ENCODE data around the gene HTR1E.

Gene HTR1E

GRCh38 chr6:86943819-86944407 lies 6.6 kb downstream of the HTR1E start:
- no peaks in the 10 kb centered on the region for H3K36me3 ChIP-seq
- no peaks in the 10 kb centered on the region for H3K4me1 ChIP-seq
- H3K27me3 ChIP-seq, result peaks cover 0 to 3% of the 10 kb centered on the region in 2 donors
- no peaks in the 10 kb centered on the region for H3K9me3 ChIP-seq
- TF ChIP-seq CTCF (IDR thresholded peaks at IDR 0.05), result no peak
- no peak overlapping the region for H3K4me3 ChIP-seq
- intact Hi-C loops (cut with DNase I; ENCODE audit: low total_unique reads), result no loop called here
- no peak for DNase-seq
- no peak overlapping the region for H3K27ac ChIP-seq

- DNase-seq, result no peak
- no peaks in the 10 kb centered on the region for H3K4me1 ChIP-seq
- intact Hi-C loops (cut with DNase I; ENCODE audit: low total_unique reads), result no loop called here
- no peaks in the 10 kb centered on the region for H3K27me3 ChIP-seq
- no peak for TF ChIP-seq CTCF (IDR thresholded peaks at IDR 0.05)
- no peak overlapping the region for H3K4me3 ChIP-seq
- no peaks in the 10 kb centered on the region for H3K9me3 ChIP-seq
- H3K27ac ChIP-seq, result no peak overlapping the region
- H3K36me3 ChIP-seq, result no peaks in the 10 kb centered on the region
These were observed 12.4 kb downstream of the HTR1E start for GRCh38 chr6:86949771-86950170.

- no peaks in the 10 kb centered on the region for H3K9me3 ChIP-seq
- no peaks in the 10 kb centered on the region for H3K36me3 ChIP-seq
- intact Hi-C loops (cut with DNase I; ENCODE audit: low total_unique reads), result no loop called here
These were observed 15.7 kb downstream of the HTR1E start for GRCh38 chr6:86952991-86953390.

GRCh38 chr6:86959656-86960055 lies 22.3 kb downstream of the HTR1E start:
- Histone ChIP-seq H3K27ac (no peak overlapping the region), H3K4me3 (no peak overlapping the region), H3K4me1 (no peaks in the 10 kb centered on the region), H3K36me3 (no peaks in the 10 kb centered on the region), H3K27me3 (no peaks in the 10 kb centered on the region), H3K9me3 (no peaks in the 10 kb centered on the region)
- no peak for TF ChIP-seq CTCF (IDR thresholded peaks at IDR 0.05)
- intact Hi-C loops (cut with DNase I; ENCODE audit: low total_unique reads), result no loop called here
- no peak for DNase-seq

More at GRCh38 chr6:86952991-86953390, 15.7 kb downstream of the HTR1E start:
- no peak for TF ChIP-seq CTCF (IDR thresholded peaks at IDR 0.05)
- DNase-seq, result no peak
- no peaks in the 10 kb centered on the region for H3K27me3 ChIP-seq
- no peak overlapping the region for H3K27ac ChIP-seq
- H3K4me1 ChIP-seq, result no peaks in the 10 kb centered on the region
- H3K4me3 ChIP-seq, result no peak overlapping the region

GRCh38 chr6:86961455-86962200 lies 24.3 kb downstream of the HTR1E start:
- intact Hi-C loops (cut with DNase I; ENCODE audit: low total_unique reads), result no loop called here

More at GRCh38 chr6:86961455-86962200, 24.3 kb downstream of the HTR1E start:
- Histone ChIP-seq H3K4me1 (no peaks in the 10 kb centered on the region), H3K27me3 (no peaks in the 10 kb centered on the region), H3K27ac (no peak overlapping the region), H3K36me3 (no peaks in the 10 kb centered on the region), H3K4me3 (no peak overlapping the region), H3K9me3 (no peaks in the 10 kb centered on the region)
- no peak for TF ChIP-seq CTCF (IDR thresholded peaks at IDR 0.05)
- no peak for DNase-seq

All from tibial artery (tissue), 4 donors.